ENCODE data around the gene ZAR1.

- no peak for TF ChIP-seq CTCF (IDR thresholded peaks at IDR 0.05; ENCODE audit: low read length)
- no peak for TF ChIP-seq EZH2 (optimal IDR thresholded peaks at IDR 0.05; ENCODE audit: low read depth, low read length)
Measured at GRCh38 chr4:48446642-48447041, 43.4 kb upstream of the ZAR1 start.

All from MM.1S (cell line).